ENCODE measurements around the gene VTI1A. TPM values are rescaled to one million over a fixed set of nuclear protein-coding genes. Genes with fewer than 3 reads are reported as not detected.

The VTI1A gene
- total and polyA plus RNA-seq, 2 of the 8 experiments (the other 6 are each of a cell fraction or from before 2014, with no cell fraction given): 6.0 to 20.0 TPM

DNA sequence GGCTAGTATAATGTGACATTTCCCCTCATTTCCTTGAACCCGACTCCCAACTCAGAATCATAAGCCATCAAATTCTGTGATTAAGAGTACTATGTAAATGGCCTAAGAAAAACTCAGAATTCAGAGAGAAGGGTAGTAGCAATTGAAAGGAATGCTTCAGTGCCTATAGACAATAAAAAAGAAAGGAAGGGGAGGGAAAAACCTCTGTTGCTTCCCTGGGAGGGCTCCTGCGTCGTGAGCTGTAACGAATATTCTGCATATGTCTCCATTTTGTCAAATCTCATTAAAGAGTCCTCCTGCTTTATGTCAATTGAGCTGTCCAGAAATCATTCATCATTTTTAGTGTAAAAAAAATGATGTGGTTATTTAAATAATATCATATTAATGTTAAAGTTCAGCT lies 223.0 kb downstream of the VTI1A start:
- ChIA-PET CTCF (ENCODE audit: partially characterized antibody) (no interaction called here), POLR2A (ENCODE audit: partially characterized antibody) (interaction anchor here (0.6 kb wide), 1 partner anchor 29 kb away, joined by 3 read pairs; no protein-coding TSS in a partner anchor)
- Histone ChIP-seq H2AFZ (ENCODE audit: low read length) (no peak overlapping the region), H4K91ac (replicated peaks; ENCODE audit: insufficient read length, low read length) (no peak overlapping the region), H2BK12ac (ENCODE audit: low read depth, low read length) (no peak overlapping the region), H3K4ac (replicated peaks; ENCODE audit: insufficient read length, low read depth, low read length) (no peak overlapping the region), H3K4me3 (ENCODE audit: extremely low read depth in 1 of 4, insufficient read depth in 2 of 4, low read depth in 3 of 4, low read length in 4 of 4) (no peak overlapping the region), H2BK20ac (ENCODE audit: low read length) (no peak overlapping the region), H2BK15ac (ENCODE audit: low read length) (no peak overlapping the region), H3K79me2 (ENCODE audit: control insufficient read depth in 1 of 2, insufficient read depth in 2 of 2, low read length in 2 of 2) (no peaks in the 10 kb centered on the region), H4K20me1 (replicated peaks in 1 of 2; ENCODE audit: control insufficient read depth in 1 of 2, insufficient read depth in 2 of 2, low read length in 2 of 2) (no peaks in the 10 kb centered on the region), H3K23me2 (ENCODE audit: low read depth, low read length) (no peaks in the 10 kb centered on the region), H4K5ac (ENCODE audit: insufficient read length, low read depth, low read length) (no peak overlapping the region), H3K4me1 (replicated peaks in 1 of 4; ENCODE audit: control insufficient read depth in 3 of 4, insufficient read depth in 4 of 4, low read length in 3 of 4) (peaks cover 2 to 19% (median 6%) of the 10 kb centered on the region in 4 experiments; a peak in 5 of 7 replicates), H3K9ac (replicated peaks in 1 of 4; ENCODE audit: extremely low read depth in 1 of 4, low read depth in 3 of 4, low read length in 3 of 4) (no peak overlapping the region), H3K27me3 (replicated peaks in 1 of 4; ENCODE audit: control insufficient read depth in 3 of 4, extremely low read depth in 1 of 4, insufficient read depth in 3 of 4, low read length in 3 of 4) (no peaks in the 10 kb centered on the region), H2AK5ac (ENCODE audit: low read depth, low read length) (no peak overlapping the region), H2BK5ac (ENCODE audit: low read depth, low read length) (no peak overlapping the region), H3K56ac (replicated peaks; ENCODE audit: insufficient read length, low read depth, low read length) (no peak overlapping the region), H3K9me3 (ENCODE audit: insufficient read depth in 2 of 2, low read depth in 1 of 2, low read length in 1 of 2) (no peaks in the 10 kb centered on the region), H3K18ac (ENCODE audit: extremely low read depth, low read length) (no peak overlapping the region), H3K14ac (ENCODE audit: insufficient read length) (no peak overlapping the region), H3K23ac (ENCODE audit: insufficient read length) (no peak overlapping the region), H4K8ac (ENCODE audit: extremely low read depth, insufficient read depth, low read length) (no peak overlapping the region), H3K79me1 (ENCODE audit: low read depth, low read length) (no peaks in the 10 kb centered on the region), H3K36me3 (ENCODE audit: control insufficient read depth in 2 of 4, insufficient read depth in 4 of 4, low read length in 3 of 4) (no peaks in the 10 kb centered on the region), H3K27ac (ENCODE audit: low read depth, low read length) (no peak overlapping the region), H3K4me2 (ENCODE audit: insufficient read depth in 1 of 2, low read depth in 2 of 2, low read length in 2 of 2) (no peak overlapping the region), H2BK120ac (replicated peaks; ENCODE audit: low read depth, low read length) (no peak overlapping the region)
- 58% methylated on average over 4 of the region's 4 CpGs; no CpG with 5 or more reads in 1 of the 2 experiments for WGBS, 2 experiments (ENCODE audit: extremely low coverage in 1 of 2, insufficient coverage in 1 of 2, insufficient read length in 1 of 2, insufficient replicate concordance in 2 of 2, low coverage in 1 of 2, low lambda C conversion rate in 2 of 2, missing lambda C conversion rate in 1 of 2)
- no peak for DNase-seq (ENCODE audit: low read depth in 1 of 2, low spot score in 2 of 2)
- FAIRE-seq: no peak
- TF ChIP-seq POU5F1 (IDR thresholded peaks at IDR 0.05; ENCODE audit: low read depth, low read length) (no peak), MAX (IDR thresholded peaks at IDR 0.05) (no peak)
